Body of pancreas (tissue), 4 donors: ENCODE results near the gene CCDC141. TPM values are rescaled to one million over a fixed set of nuclear protein-coding genes. Genes with fewer than 3 reads are reported as not detected.

Source experiments
- ATAC-seq: fragments of 150-250 bp; one replicate; pipeline ENCODE4 v1.9.1; 2016
- DNase-seq, 4 donors: peaks; one replicate each; pipeline ENCODE4 v3.0.0-alpha.2; 2019
- H3K27ac ChIP-seq, 4 donors: fragments of 200-600 bp; sonication (generic); 1 replicate in 3 of 4; 2 replicates in 1 of 4; pipeline versions ENCODE4 v1.5.1 to v1.6.1; 2016 to 2019; ENCODE audit warnings: mild to moderate bottlenecking in 1 of 4, mixed read lengths in 1 of 4, moderate library complexity in 1 of 4
- H3K27me3 ChIP-seq, 2 donors: fragments of 200-600 bp; sonication (generic); one replicate each; pipeline ENCODE4 v1.6.0; 2016; ENCODE audit warnings: mild to moderate bottlenecking in 1 of 2
- H3K36me3 ChIP-seq, 2 donors: fragments of 200-600 bp; sonication (generic); replicated peaks in 1 of 2; 2 replicates each; pipeline ENCODE4 v1.5.1; 2016; ENCODE audit warnings: low read depth in 2 of 2; ENCODE audit not compliant: insufficient read depth in 1 of 2
- H3K4me1 ChIP-seq: fragments of 200-600 bp; sonication (generic); one replicate; pipeline ENCODE4 v1.6.0; 2016
- H3K4me3 ChIP-seq, 2 donors: fragments of 200-600 bp; sonication (generic); 1 replicate in 1 of 2; 2 replicates in 1 of 2; pipeline ENCODE4 v1.5.1; 2016 to 2019
- H3K9me3 ChIP-seq, 3 donors: fragments of 200-600 bp; sonication (generic); 1 replicate in 2 of 3; 2 replicates in 1 of 3; pipeline ENCODE4 v1.5.1; 2016
- CTCF ChIP-seq, 7 experiments: fragments of 450-650 bp in 4 of 7; fragments of 200-600 bp in 3 of 7; sonication (generic) in 3 of 7; IDR thresholded peaks; one replicate each; pipeline ENCODE4 v1.5.1; 2016 to 2019; ENCODE audit warnings: antibody characterized with exemption in 7 of 7
- POLR2A ChIP-seq, 3 donors: fragments of 450-650 bp; IDR thresholded peaks; one replicate each; pipeline ENCODE4 v1.6.1; 2016; ENCODE audit warnings: antibody characterized with exemption in 3 of 3, mild to moderate bottlenecking in 2 of 3
- whole genome bisulfite sequencing, 2 donors: methylation state at CpG; one replicate each; pipeline ENCODE4 v1.1.5; 2017; 5-methylcytosine and 5-hydroxymethylcytosine counted together
- intact Hi-C: fragments of 100-400 bp; cut with DNase I; formaldehyde crosslinking; loops from one replicate; pipeline ENCODE4 v1.15.1; 2023
- total RNA-seq, 2 donors: library from RNA; depleted of rRNA; stranded (reverse); fragments of >200 nt; gene quantifications; one replicate each; pipeline ENCODE4 v1.1.0, GENCODE V29; 2016

CCDC141 gene
- total RNA-seq, 2 donors from 2014 or later: 13.7 to 19.4 TPM

GRCh38 chr2:178859730-178860129, 190.2 kb downstream of the CCDC141 start:
- ATAC-seq: no peak
- Histone ChIP-seq H3K4me3 (no peak overlapping the region), H3K27me3 (no peaks in the 10 kb centered on the region), H3K36me3 (no peaks in the 10 kb centered on the region), H3K4me1 (peaks cover 11% of the 10 kb centered on the region), H3K27ac (no peak overlapping the region), H3K9me3 (no peaks in the 10 kb centered on the region)
- WGBS, 2 donors: 21 to 26% methylated on average over 2 of the region's 2 CpGs
- DNase-seq: no peak
- TF ChIP-seq POLR2A (IDR thresholded peaks at IDR 0.05) (no peak), CTCF (IDR thresholded peaks at IDR 0.05) (no peak)
- intact Hi-C loops: no loop called here

- Histone ChIP-seq H3K27me3 (no peaks in the 10 kb centered on the region), H3K4me3 (no peak overlapping the region), H3K4me1 (peaks cover 5% of the 10 kb centered on the region), H3K9me3 (no peaks in the 10 kb centered on the region), H3K27ac (no peak overlapping the region), H3K36me3 (no peaks in the 10 kb centered on the region)
- intact Hi-C loops: no loop called here
- DNase-seq: no peak
- no peak for ATAC-seq
- no peak for TF ChIP-seq POLR2A (IDR thresholded peaks at IDR 0.05)
- TF ChIP-seq CTCF (IDR thresholded peaks at IDR 0.05): no peak
- WGBS, 2 donors: 60 to 65% methylated on average over 4 of the region's 4 CpGs
These were observed 190.9 kb downstream of the CCDC141 start for GRCh38 chr2:178858896-178859625.

GRCh38 chr2:178855151-178855550, 194.8 kb downstream of the CCDC141 start:
- Histone ChIP-seq H3K9me3 (no peaks in the 10 kb centered on the region), H3K27ac (no peak overlapping the region)
- no peak for DNase-seq

GRCh38 chr2:178848335-178848734, 201.6 kb downstream of the CCDC141 start:
- Histone ChIP-seq H3K4me1 (no peaks in the 10 kb centered on the region), H3K27me3 (no peaks in the 10 kb centered on the region), H3K4me3 (no peak overlapping the region), H3K9me3 (no peaks in the 10 kb centered on the region), H3K27ac (no peak overlapping the region), H3K36me3 (peaks cover 0 to 2% of the 10 kb centered on the region in 2 donors)
- no peak for DNase-seq
- intact Hi-C loops: no loop called here
- no peak for ATAC-seq
- TF ChIP-seq CTCF (IDR thresholded peaks at IDR 0.05) (no peak), POLR2A (IDR thresholded peaks at IDR 0.05) (no peak)
- WGBS, 2 donors: 92 to 96% methylated on average over 5 of the region's 5 CpGs

More at GRCh38 chr2:178855151-178855550, 194.8 kb downstream of the CCDC141 start:
- no peaks in the 10 kb centered on the region for H3K27me3 ChIP-seq
- TF ChIP-seq CTCF (IDR thresholded peaks at IDR 0.05) (no peak), POLR2A (IDR thresholded peaks at IDR 0.05) (no peak)
- intact Hi-C loops: no loop called here
- H3K4me3 ChIP-seq: no peak overlapping the region
- no peak for ATAC-seq
- no peaks in the 10 kb centered on the region for H3K4me1 ChIP-seq
- peaks cover 0 to 2% of the 10 kb centered on the region in 2 donors for H3K36me3 ChIP-seq

- ATAC-seq: no peak
- intact Hi-C loops: no loop called here
- WGBS, 2 donors: 82 to 93% methylated on average over 2 of the region's 2 CpGs
These were observed 203.5 kb downstream of the CCDC141 start for GRCh38 chr2:178846458-178846802.

More at GRCh38 chr2:178846458-178846802, 203.5 kb downstream of the CCDC141 start:
- Histone ChIP-seq H3K4me1 (no peaks in the 10 kb centered on the region), H3K9me3 (no peaks in the 10 kb centered on the region), H3K36me3 (no peaks in the 10 kb centered on the region), H3K4me3 (no peak overlapping the region), H3K27me3 (no peaks in the 10 kb centered on the region), H3K27ac (no peak overlapping the region)
- no peak for DNase-seq
- TF ChIP-seq CTCF (IDR thresholded peaks at IDR 0.05) (no peak), POLR2A (IDR thresholded peaks at IDR 0.05) (no peak)
